ENCODE measurements around the gene LGI4.

DNA sequence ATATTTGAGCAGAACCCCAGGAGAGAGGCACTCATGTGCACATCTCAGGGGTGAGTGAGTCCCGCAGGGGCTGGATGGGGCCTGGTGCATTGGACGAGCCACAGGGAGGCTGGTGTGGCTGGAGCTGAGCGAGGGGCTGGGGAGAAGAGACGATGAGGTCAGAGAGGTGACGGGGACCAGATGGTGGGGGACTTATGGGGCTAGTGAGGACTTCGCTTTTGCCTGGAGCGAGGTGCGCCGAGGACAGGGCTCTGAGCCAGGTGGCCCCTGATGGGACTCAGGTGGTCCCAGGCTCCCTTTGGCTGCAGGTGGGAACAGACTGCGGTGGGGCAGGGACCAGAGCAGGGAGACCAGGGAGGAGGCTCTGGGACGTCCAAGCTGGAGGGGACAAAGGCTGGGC is 26.1 kb downstream of the LGI4 start:
- no peak for TF ChIP-seq POLR2A (IDR thresholded peaks at IDR 0.05)
- TF ChIP-seq, protein P1, sequence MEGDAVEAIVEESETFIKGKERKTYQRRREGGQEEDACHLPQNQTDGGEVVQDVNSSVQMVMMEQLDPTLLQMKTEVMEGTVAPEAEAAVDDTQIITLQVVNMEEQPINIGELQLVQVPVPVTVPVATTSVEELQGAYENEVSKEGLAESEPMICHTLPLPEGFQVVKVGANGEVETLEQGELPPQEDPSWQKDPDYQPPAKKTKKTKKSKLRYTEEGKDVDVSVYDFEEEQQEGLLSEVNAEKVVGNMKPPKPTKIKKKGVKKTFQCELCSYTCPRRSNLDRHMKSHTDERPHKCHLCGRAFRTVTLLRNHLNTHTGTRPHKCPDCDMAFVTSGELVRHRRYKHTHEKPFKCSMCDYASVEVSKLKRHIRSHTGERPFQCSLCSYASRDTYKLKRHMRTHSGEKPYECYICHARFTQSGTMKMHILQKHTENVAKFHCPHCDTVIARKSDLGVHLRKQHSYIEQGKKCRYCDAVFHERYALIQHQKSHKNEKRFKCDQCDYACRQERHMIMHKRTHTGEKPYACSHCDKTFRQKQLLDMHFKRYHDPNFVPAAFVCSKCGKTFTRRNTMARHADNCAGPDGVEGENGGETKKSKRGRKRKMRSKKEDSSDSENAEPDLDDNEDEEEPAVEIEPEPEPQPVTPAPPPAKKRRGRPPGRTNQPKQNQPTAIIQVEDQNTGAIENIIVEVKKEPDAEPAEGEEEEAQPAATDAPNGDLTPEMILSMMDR (IDR thresholded peaks at IDR 0.05), result no peak
